Measurements from ENCODE around the gene DLX6. TPM values are rescaled to one million over a fixed set of nuclear protein-coding genes. Genes with fewer than 3 reads are reported as not detected.

The DLX6 gene
- total RNA-seq, 4 donors from 2014 or later = not detected

DNA sequence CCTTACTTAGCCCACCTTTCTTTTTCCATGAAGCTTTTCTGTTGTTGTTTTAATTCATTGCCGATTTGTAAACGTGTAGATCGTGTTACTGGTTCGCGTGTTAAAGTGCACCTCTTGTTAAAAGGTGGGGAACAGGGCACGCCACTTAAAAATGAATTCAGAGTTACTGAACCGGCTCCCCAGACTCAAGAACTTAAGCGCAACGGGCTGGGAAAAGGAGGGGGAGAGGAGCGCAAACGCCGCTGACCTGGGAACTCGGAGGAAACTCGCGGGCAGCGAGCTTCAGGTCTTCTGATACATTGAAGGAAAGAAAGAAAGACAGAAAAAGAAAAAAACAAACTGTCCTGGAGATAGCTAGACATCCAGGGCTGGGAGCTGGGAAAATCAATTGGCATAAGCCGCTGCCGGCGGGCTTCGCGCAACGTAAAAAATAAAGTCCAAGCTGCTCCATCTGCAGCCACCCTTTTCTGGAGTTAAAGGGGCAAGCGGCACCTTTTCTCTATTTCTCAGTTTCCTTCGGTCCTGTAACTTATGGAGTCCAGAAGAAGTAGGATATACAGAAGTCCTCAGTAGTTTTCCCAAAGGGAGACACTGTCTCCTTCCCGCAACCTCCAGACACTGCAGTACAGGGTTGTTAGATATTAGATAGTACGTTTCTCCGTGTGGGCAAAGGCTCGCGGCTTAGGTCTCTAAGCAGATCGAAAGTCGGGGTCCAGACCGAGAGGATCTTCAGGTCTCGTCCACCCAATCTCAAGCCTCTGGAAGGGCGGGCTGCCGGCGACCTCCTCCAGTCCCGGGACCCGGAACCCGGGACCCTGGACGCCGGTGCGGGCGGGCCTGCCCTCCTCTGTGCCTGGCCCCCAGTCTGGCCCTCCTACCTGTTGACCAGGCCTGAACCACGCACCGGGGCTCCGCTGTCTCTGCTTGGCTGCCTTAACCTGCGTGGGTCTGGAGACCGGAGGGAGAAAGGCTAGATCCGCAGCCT lies 1.8 kb upstream of the DLX6 start:
- intact Hi-C loops (cut with DNase I; ENCODE audit: low total_unique reads) = no loop called here
- in situ Hi-C loops (cut with MboI; ENCODE audit: low sequenced_read_pairs in 4 of 4) = no loop called here
- H3K27me3 ChIP-seq = peaks cover 90 to 97% (median 92%) of the 10 kb centered on the region in 3 donors

DNA sequence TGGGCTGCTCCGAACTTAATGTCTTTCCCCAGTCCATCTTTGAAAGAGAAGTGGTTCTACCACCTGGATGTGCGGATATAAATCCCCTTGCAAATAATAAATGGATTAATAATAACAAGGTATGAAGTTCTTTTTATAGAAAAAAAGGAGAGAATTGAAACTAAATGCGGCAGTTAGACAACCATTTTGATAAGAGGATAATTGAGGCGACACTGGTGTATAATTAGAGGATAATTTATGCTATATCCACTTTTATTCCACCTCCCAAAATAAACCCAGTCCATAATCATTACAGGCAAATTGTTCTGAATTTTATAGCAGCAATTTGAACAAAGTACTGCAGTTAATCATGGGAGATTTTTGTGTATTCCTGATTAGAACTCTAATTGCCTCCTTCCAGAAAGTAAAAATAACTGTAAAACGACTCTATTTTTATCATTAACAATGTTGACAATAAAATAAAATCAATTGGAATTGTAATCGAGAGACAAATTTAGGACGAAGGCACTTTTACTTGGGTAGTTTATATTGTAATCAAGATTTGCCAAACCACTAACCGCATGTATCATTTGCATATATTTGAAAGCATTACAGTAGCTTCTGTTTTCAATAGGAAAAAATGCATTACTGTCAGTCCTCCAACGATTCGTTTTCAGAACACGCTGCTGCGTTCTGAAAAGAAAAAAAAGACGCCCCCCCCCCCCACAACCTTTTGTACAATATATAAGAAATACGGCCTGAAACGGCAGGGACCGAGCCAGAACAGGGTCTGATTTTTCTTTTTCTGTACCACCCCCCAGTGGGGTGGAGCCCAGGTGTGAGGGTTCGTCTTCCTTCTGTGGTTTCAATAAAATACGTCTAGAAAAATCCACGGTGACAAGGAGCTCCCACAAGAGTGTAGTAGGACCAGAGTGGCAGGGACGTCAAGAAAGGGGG lies 838 bp upstream of the DLX6 start:
- Histone ChIP-seq H3K27me3 (peaks cover 90 to 97% (median 92%) of the 10 kb centered on the region in 3 donors), H3K9me3 (no peaks in the 10 kb centered on the region), H3K27ac (no peak overlapping the region), H3K36me3 (no peaks in the 10 kb centered on the region), H3K4me1 (peaks cover 7 to 9% of the 10 kb centered on the region in 2 donors), H3K4me3 (peak overlapping the region; percentile 24 to 52 (median 34))
- DNase-seq (no peak), ATAC-seq (no peak)
- intact Hi-C loops (cut with DNase I; ENCODE audit: low total_unique reads) = no loop called here
- in situ Hi-C loops (cut with MboI; ENCODE audit: low sequenced_read_pairs in 4 of 4) = no loop called here
- no peak for TF ChIP-seq POLR2A (IDR thresholded peaks at IDR 0.05)
- TF ChIP-seq, protein P1, sequence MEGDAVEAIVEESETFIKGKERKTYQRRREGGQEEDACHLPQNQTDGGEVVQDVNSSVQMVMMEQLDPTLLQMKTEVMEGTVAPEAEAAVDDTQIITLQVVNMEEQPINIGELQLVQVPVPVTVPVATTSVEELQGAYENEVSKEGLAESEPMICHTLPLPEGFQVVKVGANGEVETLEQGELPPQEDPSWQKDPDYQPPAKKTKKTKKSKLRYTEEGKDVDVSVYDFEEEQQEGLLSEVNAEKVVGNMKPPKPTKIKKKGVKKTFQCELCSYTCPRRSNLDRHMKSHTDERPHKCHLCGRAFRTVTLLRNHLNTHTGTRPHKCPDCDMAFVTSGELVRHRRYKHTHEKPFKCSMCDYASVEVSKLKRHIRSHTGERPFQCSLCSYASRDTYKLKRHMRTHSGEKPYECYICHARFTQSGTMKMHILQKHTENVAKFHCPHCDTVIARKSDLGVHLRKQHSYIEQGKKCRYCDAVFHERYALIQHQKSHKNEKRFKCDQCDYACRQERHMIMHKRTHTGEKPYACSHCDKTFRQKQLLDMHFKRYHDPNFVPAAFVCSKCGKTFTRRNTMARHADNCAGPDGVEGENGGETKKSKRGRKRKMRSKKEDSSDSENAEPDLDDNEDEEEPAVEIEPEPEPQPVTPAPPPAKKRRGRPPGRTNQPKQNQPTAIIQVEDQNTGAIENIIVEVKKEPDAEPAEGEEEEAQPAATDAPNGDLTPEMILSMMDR (IDR thresholded peaks at IDR 0.05 in 4 of 5, conservative IDR thresholded peaks at IDR 0.05 in 1 of 5) = no peak

More for the DNA sequence above, 1.8 kb upstream of the DLX6 start:
- no peaks in the 10 kb centered on the region for H3K36me3 ChIP-seq
- no peak for TF ChIP-seq POLR2A (IDR thresholded peaks at IDR 0.05)
- TF ChIP-seq, protein P1 (IDR thresholded peaks at IDR 0.05 in 4 of 5, conservative IDR thresholded peaks at IDR 0.05 in 1 of 5) = no peak
- H3K27ac ChIP-seq = no peak overlapping the region
- H3K4me3 ChIP-seq = peak overlapping the region in 1 of 4 donors; percentile 52
- H3K4me1 ChIP-seq = peaks cover 7 to 9% of the 10 kb centered on the region in 2 donors
- no peak for DNase-seq
- no peak for ATAC-seq
- H3K9me3 ChIP-seq = no peaks in the 10 kb centered on the region

DNA sequence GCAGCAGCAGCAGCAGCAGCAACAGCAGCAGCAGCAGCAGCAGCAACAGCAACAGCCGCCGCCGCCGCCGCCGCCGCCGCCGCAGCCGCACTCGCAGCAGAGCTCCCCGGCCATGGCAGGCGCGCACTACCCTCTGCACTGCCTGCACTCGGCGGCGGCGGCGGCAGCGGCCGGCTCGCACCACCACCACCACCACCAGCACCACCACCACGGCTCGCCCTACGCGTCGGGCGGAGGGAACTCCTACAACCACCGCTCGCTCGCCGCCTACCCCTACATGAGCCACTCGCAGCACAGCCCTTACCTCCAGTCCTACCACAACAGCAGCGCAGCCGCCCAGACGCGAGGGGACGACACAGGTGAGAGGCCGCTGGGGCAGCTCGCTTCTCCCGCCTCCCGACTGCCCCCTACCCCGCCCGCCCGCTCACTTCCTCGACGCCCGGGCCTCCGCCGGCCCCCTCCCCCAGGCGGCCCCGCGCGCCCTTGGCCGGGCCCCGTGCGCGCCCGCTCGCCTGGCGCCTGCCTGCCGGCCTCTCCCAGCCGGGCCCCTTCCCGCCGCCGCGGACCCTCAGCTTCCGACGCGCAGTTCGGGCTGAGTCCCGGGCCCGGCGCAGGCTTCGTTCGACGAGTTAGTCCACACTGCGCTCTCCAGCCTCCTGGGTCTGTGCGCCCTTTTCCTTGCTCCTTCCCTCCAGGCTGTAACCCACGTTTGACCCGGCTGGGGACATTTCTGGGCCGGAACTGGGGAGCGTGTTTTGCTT lies 882 bp downstream of the DLX6 start:
- ATAC-seq = no peak
- in situ Hi-C loops (cut with MboI; ENCODE audit: low sequenced_read_pairs in 4 of 4) = no loop called here

More for the DNA sequence above, 882 bp downstream of the DLX6 start:
- H3K36me3 ChIP-seq = no peaks in the 10 kb centered on the region
- H3K9me3 ChIP-seq = no peaks in the 10 kb centered on the region
- intact Hi-C loops (cut with DNase I; ENCODE audit: low total_unique reads) = no loop called here
- H3K27me3 ChIP-seq = peaks cover 88 to 97% (median 93%) of the 10 kb centered on the region in 3 donors
- H3K27ac ChIP-seq = no peak overlapping the region
- H3K4me1 ChIP-seq = peaks cover 7 to 9% of the 10 kb centered on the region in 2 donors
- no peak for TF ChIP-seq POLR2A (IDR thresholded peaks at IDR 0.05)
- TF ChIP-seq, protein P1 (IDR thresholded peaks at IDR 0.05 in 4 of 5, conservative IDR thresholded peaks at IDR 0.05 in 1 of 5) = no peak
- DNase-seq = no peak
- H3K4me3 ChIP-seq = peak overlapping the region; percentile 24 to 52 (median 32)
